Body of pancreas (tissue), 4 donors: ENCODE results near the gene GIT1.

Source experiments
- POLR2A ChIP-seq, 3 donors: fragments of 450-650 bp; IDR thresholded peaks; one replicate each; pipeline ENCODE4 v1.6.1; 2016; ENCODE audit warnings: antibody characterized with exemption in 3 of 3, mild to moderate bottlenecking in 2 of 3
- TF ChIP-seq, protein P1 (sequence below), 7 experiments: fragments of 450-650 bp in 4 of 7; fragments of 200-600 bp in 3 of 7; sonication (generic) in 3 of 7; IDR thresholded peaks; one replicate each; pipeline ENCODE4 v1.5.1; 2016 to 2019; ENCODE audit warnings: antibody characterized with exemption in 7 of 7

DNA sequence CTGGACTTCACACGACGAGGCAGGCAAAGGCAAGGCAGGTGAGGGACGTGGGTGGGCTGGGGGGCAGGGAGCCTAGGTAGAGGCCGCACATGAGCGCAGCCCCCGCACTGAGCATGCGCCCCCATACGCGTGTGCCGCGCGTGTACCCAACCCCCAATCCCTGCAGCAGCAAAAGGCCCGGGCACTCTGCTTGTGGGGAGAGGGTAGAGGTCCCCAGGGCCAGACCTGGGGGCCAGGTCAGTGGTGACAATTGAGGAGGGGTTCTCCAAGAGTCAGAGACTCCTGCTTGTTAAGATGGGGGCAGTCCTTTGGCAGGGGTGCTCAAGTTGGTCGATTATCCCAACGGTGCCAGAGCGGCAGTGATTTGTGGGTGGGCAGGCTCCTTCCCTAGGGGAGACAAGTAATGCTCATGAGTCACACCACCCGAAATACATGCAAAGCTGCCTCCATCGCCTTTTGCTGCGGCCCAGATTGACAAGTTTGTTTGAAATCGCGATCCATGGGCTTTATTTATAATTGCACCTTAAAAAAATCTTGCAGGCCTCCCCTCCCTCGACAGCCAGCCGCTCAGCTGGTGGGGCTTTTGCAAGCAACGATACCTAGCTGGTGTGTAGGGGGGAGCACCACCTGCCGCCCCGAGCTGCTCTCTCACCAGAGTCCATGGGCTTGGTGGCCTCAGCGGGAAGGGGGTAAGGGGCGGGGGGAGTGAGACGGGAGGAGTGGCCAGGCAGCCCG lies 1.1 kb upstream of the GIT1 start:
- TF ChIP-seq, protein P1, sequence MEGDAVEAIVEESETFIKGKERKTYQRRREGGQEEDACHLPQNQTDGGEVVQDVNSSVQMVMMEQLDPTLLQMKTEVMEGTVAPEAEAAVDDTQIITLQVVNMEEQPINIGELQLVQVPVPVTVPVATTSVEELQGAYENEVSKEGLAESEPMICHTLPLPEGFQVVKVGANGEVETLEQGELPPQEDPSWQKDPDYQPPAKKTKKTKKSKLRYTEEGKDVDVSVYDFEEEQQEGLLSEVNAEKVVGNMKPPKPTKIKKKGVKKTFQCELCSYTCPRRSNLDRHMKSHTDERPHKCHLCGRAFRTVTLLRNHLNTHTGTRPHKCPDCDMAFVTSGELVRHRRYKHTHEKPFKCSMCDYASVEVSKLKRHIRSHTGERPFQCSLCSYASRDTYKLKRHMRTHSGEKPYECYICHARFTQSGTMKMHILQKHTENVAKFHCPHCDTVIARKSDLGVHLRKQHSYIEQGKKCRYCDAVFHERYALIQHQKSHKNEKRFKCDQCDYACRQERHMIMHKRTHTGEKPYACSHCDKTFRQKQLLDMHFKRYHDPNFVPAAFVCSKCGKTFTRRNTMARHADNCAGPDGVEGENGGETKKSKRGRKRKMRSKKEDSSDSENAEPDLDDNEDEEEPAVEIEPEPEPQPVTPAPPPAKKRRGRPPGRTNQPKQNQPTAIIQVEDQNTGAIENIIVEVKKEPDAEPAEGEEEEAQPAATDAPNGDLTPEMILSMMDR (IDR thresholded peaks at IDR 0.05), result no peak
- TF ChIP-seq POLR2A (IDR thresholded peaks at IDR 0.05), result no peak
